GM10847 (cell line): ENCODE measurements around the gene FEZ2.

Experiments used
- POLR2A ChIP-seq: IDR thresholded peaks from 2 replicates; pipeline ENCODE4 v1.6.1; 2011; ENCODE audit not compliant: insufficient read length; ENCODE audit errors: extremely low read depth

FEZ2 gene

DNA sequence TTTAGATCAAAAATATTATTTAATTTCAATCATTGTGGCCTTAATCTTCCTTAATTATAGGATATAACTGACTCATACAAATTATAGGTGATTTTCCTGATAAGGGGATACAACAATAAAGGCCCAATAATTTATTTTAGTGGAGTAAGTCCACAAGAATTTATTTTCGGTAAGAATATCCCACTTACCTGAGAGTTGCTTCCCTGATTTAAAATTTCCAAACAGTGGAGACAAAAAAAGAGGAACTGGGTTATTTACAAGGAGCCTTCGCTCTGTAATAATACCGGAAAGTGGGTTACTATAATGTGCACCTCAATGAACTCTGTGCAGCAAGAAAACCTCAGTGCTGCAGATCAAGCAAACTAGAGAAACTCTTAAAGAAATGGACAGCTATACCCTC is 42.2 kb downstream of the FEZ2 start:
- TF ChIP-seq POLR2A = no peak

DNA sequence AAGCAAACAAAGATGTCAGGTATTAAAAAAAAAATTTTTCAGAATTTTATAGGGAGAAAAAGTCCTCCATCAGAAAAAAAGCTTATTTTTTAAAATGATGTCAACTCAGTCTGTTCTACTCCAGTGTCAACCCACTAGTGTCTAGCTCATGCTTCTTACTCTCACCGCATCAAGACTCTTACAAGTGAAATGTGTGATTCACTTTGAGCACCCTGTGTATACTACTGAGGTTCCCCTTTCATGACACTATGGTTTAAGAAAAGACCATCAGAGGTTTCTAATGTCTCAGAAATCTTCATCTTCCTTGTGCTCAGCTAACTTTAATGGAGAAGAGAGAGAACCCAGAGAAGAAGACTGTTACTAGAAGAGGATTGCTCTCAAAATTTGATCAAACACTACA is 43.4 kb downstream of the FEZ2 start:
- no peak for TF ChIP-seq POLR2A

DNA sequence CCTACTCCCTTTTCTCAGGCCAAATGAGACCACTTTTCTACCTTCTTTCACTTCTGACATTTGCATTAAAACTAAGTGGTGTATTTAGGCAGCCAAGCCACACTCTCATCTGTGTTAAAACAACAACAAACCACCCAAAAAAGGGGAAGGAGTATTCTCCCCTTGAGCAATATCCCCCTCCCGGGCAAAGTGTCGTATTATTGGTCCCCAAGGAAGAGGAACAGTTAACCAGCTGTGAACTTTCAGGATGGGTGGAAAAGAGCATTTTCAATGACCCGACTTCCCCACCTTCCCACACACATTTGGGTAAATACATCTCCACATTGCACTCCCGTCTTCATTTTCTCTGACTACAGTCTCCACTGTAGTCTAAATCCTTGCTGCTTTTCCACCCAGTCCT is 44.3 kb downstream of the FEZ2 start:
- TF ChIP-seq POLR2A = no peak

GRCh38 chr2:36550006-36550405 is 48.0 kb downstream of the FEZ2 start:
- TF ChIP-seq POLR2A = no peak

GRCh38 chr2:36549165-36549574 is 48.8 kb downstream of the FEZ2 start:
- no peak for TF ChIP-seq POLR2A

GRCh38 chr2:36547906-36548305 is 50.1 kb downstream of the FEZ2 start:
- TF ChIP-seq POLR2A = no peak

- TF ChIP-seq POLR2A = no peak
Measured at GRCh38 chr2:36545871-36546416, 52.0 kb downstream of the FEZ2 start.

DNA sequence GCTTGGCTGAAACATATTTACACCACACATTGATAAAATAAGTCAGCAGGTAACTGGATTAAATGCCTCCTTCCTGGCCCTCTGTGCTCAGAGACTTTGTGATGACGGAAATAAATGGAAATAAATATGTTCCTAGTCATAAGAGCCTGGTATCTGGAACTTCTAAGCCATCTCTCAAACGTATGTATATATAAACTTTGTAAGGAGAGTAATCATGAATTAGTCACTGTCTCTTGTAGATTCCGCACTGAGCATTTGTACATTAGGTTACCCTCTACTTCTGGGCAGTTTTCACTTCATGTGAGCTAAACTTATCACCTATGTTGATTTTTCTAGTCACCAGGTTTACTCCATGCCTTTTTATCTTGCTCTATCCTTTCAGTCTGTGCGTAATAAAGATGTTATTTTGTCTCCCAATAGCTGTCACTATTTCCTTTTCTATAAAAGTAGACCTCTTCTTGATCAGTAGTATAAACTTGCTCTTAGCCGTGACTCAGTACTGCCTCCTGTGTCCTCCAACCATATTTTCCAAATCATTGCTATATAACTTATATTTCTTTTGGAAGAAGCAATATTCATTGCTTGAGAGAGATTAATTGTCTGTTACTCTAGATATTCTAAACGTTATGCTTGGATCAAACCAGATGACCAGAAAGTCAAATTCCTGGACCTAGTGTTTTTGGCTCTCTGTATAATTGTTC is 53.2 kb downstream of the FEZ2 start:
- TF ChIP-seq POLR2A = no peak

DNA sequence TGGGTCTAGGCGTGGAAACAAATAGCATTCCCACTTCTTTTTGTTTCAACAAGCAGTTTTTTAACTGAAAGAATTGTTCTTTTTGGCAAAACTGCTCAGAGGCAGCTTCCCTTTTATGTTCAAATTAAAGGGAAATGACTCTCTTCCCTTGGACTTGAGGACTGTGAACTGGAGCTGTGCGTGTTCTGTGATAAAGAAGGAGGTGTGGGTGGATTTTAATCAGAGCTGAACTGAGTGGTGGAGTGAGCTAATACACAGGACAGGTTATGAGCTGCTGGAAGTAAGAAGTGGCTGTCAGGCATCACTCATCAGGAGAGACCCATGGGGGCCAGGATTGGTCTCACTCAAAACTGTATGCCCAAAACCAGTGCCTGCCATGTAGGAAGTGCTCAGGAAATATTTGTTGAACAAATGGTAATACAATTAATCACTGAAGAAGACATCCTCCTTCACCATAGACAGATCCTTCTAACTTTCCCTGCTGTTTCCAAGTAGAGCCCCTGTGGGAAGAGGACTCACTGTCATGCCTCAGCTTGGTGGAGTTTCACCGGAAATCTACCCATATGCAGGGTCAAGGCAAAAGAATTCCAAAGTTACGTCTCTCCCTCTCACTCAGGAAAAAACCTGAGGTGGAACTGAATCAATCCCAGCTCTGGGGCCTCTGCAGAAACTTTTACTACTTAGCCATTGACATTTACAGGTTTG is 55.9 kb downstream of the FEZ2 start:
- TF ChIP-seq POLR2A = no peak

- TF ChIP-seq POLR2A = no peak
Measured at GRCh38 chr2:36540986-36541754, 56.8 kb downstream of the FEZ2 start.

- TF ChIP-seq POLR2A = no peak
Measured at GRCh38 chr2:36539631-36540030, 58.3 kb downstream of the FEZ2 start.

- no peak for TF ChIP-seq POLR2A
Measured at GRCh38 chr2:36538335-36538734, 59.6 kb downstream of the FEZ2 start.

DNA sequence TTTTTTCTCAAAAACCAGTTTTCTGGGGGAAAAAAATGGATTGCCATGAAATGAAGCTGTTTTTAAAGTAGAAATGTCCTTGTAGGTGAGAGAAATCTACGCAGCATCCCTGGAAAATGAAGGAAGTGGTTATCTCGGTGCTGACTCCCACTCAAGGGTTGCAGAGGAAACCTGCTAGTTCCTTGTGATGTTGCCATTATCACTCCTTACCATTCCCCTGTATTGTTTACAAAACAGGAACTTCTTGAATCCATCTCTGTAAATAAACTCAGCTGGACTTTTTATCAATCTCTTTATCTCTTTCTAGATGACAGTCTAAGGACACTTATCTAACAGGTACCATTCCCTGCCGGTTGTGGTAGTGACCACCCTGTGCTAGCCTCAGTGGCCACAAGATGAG is 61.2 kb downstream of the FEZ2 start:
- no peak for TF ChIP-seq POLR2A

DNA sequence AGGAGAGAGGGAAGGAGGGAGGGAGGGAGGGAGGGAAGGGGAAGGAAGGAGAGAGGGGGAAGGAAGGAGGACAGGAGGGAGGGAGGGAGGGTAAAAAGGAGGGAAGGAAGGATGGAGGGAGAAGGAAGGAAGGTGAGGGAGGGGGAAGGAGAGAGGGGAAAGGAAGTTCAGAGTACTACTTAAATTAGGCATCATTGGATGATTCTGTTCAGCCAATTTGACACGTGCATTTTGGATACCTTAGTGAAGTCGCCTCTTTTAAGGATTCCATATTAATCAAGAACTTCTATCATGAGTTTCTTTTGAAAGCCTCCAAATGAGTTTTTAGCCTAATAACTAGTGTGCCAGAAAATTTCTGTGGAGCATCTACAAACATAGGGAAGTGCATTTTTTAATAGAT is 62.9 kb downstream of the FEZ2 start:
- no peak for TF ChIP-seq POLR2A

DNA sequence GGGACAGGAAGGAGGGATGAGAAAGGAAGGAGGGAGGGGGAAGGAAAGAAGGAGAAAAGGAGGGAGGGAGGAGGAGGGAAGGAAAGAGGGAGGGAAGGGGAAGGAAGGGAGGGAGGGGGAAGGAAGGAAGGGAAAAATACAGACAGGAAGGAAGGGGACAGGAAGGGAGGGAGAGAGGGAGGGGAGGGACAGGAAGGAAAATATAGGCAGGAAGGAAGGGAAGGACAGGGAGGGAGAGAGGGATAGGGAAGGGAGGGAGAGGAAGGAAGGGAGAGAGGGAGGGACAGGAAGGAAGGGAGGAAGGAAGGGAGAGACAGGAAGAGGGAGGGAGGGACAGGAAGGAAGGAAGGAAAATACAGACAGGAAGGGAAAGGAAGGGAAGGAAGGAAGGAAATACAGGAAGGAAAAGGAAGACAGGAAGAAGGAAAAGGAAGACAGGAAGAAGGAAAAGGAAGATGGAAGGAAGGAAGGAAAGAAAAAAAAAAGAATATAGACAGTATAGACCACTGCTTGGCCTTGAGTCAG is 63.6 kb downstream of the FEZ2 start:
- no peak for TF ChIP-seq POLR2A

DNA sequence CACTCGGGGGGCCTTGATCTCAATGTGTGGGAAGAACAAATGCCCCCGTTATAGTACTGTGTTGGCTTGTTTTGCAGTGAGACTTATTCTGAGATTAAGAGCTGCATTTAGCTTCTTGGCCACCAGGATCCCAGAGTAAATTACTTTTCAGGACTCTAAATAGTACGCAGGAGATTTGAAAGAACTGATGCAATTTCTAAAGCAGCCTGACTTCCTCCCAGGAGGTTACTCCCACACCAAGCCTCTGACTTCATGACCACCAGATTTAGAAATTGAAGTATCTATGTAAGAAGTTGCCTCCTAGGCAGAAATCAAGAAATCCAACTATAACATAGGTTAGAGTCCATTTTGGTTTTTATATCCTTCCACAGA is 67.0 kb downstream of the FEZ2 start:
- TF ChIP-seq POLR2A = no peak
